NK-92 (cell line): ENCODE results near the gene SUSD1.

ENCODE experiments used
- DNase-seq: peaks from one replicate; lab custom pipeline; 2025; ENCODE audit not compliant: unreplicated experiment; lab: John Stamatoyannopoulos, UW

The SUSD1 gene

DNA sequence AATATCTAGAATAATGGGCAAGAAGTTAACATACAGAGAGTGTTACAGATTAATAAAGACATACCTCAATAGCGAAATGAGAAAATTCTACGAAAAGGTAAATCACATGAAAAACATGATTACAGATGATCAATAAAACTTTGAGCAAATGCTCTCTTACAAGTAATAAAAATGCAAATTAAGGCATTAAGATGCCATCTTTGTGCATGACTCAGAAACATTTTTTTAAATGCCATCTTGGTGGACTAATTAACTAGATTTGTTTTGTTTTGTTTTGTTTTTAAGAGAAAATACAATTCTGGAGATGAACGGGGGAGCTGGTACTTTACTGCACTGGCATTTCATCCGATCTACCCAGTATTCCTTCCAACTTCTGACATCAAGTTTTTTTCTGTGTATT, 130.2 kb downstream of the SUSD1 start:
- DNase-seq, result no peak

DNA sequence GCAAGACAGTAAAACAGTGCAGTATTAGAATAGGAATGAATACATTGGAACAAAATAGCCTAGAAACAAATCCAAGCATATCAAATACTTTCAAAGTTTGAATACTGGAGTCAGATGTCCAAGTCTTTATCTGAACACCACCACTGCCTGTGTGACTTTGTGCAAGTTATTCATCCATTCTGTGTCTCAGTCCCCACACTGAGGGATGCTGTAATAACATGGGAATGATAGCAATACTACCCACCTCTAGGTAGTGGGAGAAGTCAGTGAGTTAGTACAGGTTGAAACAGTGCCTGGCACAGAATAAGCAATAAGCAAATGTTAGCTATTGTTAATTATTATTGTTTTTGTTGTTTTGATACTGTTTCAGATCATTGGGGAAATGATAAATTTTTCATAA, 130.9 kb downstream of the SUSD1 start:
- DNase-seq, result no peak

DNA sequence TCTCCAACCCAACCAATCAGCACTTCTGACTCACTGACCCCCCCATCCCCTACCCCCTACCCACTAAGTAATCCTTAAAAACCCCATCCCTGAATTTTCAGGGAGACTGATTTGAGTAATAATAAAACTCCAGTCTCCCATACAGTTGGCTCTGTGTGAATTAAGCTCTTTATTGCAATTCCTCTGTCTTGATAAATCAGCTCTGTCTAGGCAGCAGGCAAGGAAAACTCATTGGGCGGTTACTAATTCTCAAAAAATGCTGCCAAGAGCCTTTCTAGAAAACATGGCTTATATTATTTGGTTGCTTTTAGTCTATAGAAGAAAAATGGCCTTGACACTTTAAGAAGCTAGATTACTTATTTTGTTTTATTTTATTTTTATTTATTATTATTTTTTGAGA, 131.7 kb downstream of the SUSD1 start:
- DNase-seq, result no peak

DNA sequence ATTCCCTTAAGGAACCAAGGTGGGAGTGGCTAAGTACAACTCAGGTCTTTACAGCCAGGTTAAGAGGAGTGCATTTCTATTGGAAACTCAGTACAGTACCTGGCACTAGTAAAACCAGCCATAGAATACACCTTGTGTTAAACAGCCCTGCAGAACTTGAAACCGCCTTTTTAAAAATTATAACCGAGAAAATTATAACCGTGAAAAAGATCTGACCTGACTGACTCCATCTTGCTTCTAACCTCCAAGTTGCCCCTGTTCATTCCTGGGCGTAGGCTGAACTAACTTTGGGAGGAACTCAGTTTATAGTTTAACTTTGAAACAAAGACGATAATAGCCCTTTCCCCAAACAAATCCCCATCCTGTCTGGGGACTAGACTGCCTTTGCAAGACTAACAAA, 132.3 kb downstream of the SUSD1 start:
- DNase-seq, result no peak

DNA sequence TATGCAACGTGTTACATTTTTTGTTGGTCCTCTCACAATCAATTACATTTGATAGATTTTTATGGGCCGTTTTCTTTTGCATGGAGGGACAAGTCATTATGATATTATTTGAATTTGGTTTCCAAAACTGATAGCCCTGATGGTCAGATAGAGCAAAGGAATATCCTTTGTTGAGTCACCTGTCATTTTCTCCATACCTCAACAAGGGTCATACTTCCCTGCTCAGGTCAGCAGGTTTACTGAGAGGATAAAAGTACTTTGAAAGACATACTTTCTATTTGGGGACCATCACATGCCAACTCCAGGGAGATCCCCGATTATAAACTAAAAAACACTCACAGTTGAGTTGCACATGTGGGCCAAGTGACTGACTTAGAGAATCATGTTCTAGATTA, 132.9 kb downstream of the SUSD1 start:
- no peak for DNase-seq

DNA sequence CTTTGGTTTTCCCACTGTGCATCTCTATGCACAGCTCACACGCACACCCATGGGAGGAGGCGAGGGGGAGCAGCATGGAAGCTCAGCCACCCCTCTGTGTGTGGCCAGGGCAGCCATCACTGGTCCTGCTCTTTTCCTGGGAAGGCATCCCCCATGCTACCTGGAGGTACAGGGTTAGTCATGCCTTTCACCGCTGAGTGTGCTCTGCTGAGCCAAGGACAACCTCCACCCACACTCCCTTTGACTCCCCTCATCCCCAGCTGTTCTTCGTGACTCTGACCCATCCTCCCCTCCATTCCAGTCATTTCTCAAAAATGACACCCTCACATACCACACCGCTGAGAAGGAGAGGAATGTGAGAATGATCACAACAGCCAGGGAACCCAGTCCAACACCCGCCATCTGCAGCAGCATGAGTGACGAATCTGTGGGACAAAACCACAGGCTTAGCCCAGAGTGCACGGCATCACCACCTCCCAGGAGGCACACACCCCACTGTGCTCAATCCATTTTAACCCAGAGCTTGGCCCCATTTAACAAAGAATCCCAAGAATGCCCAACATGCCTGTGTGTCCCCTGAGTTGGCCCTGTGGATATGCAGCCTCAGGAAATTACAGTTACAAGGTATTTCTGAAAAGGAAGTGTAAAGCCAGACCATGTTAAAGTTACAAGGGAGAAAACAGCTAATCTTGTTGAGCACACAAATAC, 133.4 kb downstream of the SUSD1 start:
- DNase-seq, result no peak

DNA sequence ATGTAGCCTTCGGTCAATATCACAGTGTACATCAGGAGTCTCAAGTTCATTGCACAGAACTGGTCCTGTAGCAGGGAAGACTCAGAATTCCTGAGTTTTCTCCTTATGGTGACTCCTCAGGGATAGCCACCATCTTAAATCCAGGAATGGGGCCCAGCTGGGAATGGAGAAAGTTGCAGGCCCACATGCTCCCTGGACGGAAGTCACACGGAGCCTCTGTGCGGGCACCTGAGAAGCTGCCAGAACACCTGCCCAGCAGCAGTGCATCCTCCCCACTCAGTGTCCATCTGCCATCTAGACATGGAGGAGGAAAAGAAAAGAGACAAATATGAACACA, 133.9 kb downstream of the SUSD1 start:
- DNase-seq, result no peak

DNA sequence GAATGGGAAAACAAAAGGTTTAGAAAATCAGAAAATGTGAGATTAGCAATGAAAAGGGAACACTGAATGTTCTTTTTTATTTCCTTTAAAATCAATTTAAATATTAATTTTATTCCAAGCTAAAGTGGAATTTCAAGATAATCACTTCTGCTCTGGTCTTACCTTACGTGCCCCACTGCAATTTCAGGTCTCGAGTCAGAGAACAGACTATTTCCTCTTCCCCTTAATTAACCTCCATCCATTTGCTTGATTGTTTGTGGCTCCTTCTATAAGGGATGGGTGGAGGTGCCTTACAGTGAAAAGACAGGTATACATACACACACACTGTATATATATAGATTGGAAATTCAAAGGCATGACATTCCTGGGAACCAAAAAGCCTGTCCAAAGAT, 137.1 kb downstream of the SUSD1 start:
- no peak for DNase-seq

DNA sequence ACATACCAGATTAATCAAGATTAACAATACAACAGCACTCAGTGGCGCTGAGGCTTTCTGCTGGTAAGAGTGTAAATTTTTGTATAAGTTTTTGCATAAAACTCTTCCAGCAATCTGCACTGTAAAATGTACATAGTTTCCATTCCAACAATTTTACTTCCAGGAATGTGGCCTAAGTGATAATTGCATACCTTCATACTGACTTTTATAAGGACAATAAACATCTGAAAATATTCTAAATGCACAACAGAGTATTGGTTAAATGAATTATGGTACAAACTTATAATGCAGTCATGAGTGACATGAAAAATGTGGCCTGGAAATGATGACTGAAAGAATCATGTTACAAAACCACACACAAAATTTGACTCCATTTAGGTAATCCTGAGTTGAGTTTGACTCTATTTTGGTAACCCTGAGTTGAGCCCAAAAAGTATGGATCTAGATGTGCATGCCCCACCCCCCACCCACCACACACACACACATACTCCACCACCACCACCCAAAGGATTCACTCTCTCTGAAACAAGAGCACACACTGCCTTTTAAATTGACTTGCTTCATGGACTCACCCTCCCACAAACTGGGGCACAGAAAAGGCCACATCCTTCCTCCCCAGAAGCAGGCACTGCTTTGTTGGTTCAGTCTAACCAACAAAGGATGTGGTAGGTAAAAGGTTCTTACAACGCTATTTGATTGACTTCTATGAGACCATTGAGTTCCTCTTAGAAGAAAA, 137.6 kb downstream of the SUSD1 start:
- DNase-seq, result no peak

DNA sequence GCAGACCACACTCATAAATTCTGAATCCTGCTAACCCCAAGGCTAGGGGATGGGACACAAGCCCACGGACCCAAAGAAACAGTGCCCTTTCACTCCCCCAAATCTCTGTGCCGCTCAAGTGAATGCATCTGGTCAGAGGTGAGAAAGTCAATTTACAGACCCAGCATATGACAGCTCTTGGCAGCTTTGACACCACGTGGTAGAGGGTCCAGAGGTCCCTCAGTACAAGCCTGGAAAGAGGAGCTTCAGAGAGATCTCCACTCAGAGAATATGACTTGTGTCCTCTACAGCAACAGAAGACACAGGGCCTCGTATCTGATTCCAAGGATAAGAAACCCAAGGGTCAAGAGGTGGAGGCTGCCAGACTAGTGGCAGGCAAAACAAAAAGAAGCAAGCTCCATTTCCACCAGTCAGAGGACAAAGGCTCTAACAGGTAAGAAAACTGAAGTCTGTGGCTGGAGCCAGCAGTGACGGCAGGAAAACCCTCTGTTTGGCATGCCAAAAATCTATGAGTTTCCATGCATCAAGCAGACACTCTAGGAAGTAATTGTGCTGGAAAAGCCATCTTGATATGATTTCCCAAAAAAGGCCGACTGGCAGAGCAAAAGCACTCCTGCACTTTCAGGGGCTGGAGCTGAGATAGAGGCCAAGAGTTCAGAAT, 139.8 kb downstream of the SUSD1 start:
- no peak for DNase-seq

DNA sequence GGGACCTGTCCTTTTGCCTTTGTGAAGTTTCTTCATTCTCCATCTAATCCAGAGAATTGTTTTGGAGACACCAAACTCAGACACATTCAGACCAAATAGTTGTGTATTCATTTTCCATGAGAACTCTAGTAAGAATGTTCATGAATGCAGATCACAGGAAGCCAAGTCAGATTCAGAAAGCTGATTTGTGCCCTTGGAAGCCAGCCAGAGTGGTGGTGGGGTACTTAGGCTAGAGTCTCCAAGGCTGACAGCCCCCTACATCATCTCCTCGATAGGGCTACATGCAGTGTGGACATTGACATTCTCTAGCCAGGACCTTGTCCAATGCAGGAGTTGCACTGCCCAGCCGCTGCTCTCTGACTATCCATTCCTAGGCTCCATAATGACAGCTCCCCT, 140.9 kb downstream of the SUSD1 start:
- DNase-seq, result no peak

DNA sequence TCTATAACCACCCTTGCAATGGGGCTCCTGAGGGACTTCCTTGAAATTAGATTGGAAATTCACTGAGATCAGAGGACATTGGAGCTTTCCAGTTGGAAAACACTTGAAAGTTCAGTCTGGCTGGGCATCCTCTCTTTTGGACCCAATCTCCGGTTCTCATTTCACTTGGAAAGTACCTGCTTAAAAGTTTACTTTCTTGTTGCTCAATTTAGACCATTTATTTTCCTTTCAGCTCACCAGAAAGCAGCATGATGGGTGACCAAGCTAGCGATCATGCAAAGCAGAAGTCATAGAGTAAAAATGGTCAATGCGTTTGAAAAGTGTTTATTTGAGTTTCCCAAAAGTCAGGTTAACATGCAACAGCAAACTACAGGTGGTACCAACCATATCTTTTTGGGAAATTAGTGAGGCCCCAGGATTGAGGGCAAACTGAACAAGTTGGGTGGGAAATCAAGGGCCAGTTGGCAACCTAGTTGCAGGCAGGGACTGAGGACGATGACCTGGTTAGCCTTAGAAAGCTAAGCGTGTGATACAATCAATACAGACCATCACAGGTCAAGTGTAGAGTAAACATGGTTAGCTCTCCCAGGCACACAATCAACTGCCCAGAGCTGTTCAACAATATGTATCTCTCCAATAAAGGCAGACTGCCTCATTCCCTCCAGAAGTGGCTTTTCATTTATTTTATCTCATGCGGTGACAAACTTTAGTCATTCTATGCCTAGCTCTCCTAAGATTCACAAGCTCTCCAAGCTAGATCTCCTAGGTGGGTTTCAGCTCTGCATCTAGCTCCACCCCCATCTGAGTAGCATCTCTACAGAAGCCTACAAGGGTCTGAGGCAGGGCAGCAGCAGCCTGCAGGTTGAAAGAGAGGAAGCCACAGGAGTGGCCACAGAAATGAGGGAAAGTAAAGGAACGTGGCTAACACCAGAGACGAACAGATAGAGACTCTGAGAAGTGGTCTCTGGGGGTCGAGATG, 141.6 kb downstream of the SUSD1 start:
- DNase-seq, result no peak

DNA sequence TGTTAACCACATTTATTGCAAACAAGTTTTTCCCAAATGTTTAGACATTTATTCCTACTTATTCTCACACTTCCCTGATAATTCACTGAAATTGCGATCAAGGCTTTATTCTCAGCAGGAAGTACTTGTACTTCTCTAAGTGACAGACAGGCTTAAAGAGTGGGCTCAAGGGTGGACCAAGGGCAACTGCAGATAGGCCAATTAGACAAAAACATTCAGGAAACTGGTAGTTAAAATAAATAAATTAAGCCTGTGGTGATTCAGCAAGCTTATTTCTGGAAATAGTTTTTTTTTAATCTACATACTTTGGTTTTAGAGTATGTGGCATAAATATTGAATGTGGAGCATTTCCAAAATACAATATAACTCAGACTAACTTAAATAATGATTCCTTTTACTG, 142.4 kb downstream of the SUSD1 start:
- DNase-seq, result no peak

DNA sequence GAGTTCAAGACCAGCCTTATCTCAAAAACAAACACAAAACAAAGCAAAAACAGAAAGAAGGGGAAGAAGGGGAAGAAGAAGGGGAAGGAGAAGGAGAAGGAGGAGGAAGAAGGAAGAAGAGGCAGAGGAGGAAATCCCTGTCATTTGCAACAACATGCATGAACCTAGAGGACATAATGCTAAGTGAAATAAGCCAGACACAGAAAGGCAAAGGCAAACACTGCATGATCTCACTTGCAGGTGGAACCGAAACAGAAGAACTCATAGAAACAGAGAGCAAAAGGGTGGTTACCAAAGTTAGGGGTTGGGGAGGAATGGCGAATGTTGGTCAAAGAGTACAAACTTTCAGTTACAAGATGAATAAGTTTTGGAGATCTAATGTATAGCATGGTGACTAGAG, 143.1 kb downstream of the SUSD1 start:
- no peak for DNase-seq

DNA sequence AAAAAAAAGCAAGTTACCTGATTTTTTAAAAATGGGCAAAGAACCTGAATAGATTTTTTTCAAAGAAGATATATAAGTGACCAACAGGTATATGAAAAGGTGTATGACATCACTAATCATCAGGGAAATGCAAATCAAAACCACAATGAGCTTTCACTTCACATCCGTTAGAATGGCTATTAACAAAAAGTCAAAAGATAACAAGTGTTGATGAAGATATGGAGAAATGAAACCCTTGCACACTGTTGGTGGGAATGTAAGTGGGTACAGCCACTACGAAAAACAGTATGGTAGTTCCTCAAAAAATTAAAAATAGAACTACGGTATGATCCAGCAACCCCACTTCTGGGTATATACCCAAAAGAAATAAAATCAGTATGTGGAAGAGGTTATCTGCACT, 143.7 kb downstream of the SUSD1 start:
- no peak for DNase-seq

DNA sequence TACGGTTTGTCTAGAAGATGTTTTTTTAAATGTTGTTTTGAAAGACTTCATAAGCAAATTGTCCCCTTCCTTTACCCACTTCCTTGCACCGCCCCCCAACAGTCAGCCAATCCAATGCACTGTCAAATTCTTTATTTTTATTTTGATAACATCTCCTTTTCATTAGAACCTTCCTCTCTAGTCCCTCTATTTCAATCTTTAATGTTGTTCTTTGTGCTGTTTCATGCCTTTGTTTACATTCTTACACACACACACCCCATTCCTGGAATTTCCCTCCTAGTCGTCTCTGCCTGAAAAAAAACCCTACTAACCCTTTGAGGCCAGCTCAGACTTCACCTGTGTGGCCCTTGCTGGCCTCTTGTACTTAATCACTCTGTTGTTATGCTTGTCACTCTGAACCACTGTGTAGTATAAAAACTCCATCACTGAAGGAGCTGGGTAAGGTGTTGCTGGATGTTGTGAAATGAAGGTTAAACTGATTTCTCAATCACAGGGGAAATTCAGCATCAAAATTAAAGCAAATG, 145.1 kb downstream of the SUSD1 start:
- DNase-seq, result no peak

DNA sequence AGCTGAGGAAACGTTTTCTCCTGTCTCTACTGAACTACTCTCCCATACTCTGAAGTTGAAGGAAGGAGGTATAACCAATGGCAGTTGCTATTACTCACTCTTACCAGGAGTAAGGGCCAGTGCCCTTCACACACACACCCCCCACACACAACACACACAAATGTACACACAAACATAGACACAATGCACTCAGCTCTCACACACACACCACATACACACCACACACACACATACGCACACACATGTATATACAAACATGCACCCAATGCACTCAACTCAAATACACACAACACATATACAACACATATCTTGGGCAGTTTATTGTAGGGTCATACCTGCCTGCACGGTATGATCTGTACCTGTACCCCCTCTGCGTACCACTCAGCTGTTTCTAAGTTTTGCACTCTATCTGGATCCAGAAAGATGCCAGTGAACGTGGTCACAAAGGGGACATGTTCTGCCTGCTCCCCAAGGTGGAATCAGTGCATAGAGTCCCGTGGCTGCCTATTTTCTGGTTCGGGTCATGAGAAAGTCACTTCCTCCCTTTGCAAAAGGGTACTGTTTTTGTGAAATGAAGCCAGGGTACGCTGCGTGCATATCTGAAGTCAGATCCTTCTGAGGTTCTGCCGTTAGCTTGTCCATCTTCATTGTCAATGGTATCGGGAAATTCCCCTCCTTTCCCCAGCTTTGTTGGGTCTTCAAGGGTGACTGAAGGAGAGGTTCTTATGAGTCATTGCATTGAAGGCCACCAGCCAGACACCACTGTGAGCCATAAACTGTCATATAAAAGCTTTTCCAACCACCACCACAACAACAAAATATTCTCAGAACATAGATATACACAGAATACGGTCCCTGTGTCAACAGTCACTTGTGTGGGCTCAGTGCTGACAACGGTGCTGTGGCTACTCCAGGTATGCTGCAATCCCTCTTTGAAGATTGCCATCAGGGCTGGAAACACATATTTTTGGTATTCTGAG, 146.6 kb downstream of the SUSD1 start:
- no peak for DNase-seq

DNA sequence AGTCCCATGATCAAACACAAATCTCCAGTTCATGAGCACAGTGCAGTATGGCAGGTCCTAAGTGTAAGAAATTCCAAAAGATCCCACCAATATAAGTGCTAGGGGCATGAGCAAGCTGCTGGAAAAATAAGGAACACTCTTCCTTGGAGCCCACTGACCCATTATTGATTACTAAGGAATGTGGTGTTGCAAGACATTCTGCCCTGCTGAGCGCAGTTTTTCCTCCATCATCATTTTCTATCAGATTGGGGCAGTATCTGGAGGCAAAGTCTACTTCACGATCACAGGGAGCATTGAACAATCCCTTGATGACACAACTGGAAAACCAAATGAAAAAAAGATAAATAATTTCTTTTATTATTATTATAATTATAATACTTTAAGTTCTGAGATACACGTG, 149.2 kb downstream of the SUSD1 start:
- no peak for DNase-seq

DNA sequence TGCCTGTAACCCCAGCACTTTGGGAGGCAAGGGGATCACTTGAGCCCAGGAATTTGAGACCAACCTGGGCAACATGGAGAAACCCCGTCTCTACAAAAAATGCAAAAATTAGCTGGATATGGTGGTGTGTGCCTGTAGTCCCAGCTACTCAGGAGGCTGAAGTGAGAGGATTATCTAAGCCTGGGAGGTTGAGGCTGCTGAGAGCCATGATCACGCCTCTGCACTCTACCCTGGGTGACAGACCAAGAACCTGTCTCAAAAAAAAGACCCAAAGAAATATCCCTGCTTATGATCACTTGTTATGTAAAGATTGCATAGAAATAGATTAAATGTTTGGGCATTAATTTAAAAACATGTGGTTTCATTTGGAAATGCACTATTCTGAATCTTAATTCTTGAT, 153.4 kb downstream of the SUSD1 start:
- no peak for DNase-seq
